Measurements from ENCODE around the gene PLCH2. TPM values are rescaled to one million over a fixed set of nuclear protein-coding genes. Genes with fewer than 3 reads are reported as not detected.

The PLCH2 gene
- total and polyA plus RNA-seq, 10 of the 15 experiments (the other 5 are each of a cell fraction or from before 2014, with no cell fraction given): 0.03 to 0.73 (median 0.24) TPM; not detected in 3

GRCh38 chr1:2510366-2511155, 34.5 kb downstream of the PLCH2 start (continued):
- TF ChIP-seq IRF3 (IDR thresholded peaks at IDR 0.05) (no peak), SMAD1 (IDR thresholded peaks at IDR 0.05; ENCODE audit: low read depth, partially characterized antibody) (no peak), EED (IDR thresholded peaks at IDR 0.05; ENCODE audit: low read depth) (no peak), ZNF274 (IDR thresholded peaks at IDR 0.05; ENCODE audit: insufficient read depth, insufficient read length) (no peak)

GRCh38 chr1:2512862-2513421, 36.9 kb downstream of the PLCH2 start:
- Histone ChIP-seq H3K27ac (ENCODE audit: control insufficient read depth, insufficient read depth) (no peak overlapping the region), H3K36me3 (ENCODE audit: control insufficient read depth in 2 of 2, insufficient read depth in 2 of 2, low read length in 1 of 2) (peaks cover 2 to 46% of the 10 kb centered on the region in 2 experiments), H3K9ac (ENCODE audit: control insufficient read depth, insufficient read depth, low read length) (no peak overlapping the region), H3K9me3 (replicated peaks; ENCODE audit: control insufficient read depth, insufficient read depth, low read length) (no peaks in the 10 kb centered on the region), H3K4me1 (ENCODE audit: control insufficient read depth, insufficient read depth, low read length) (no peaks in the 10 kb centered on the region), H3K4me3 (no peak overlapping the region), H4K20me1 (ENCODE audit: control insufficient read depth, insufficient read depth) (no peaks in the 10 kb centered on the region), H3K27me3 (replicated peaks in 1 of 2; ENCODE audit: control insufficient read depth in 2 of 2, insufficient read depth in 2 of 2, low read length in 1 of 2) (no peaks in the 10 kb centered on the region), H3K79me2 (ENCODE audit: control insufficient read depth, insufficient read depth, low read length) (no peaks in the 10 kb centered on the region), H3K4me2 (ENCODE audit: control insufficient read depth, insufficient read depth) (no peak overlapping the region), H2AFZ (ENCODE audit: control insufficient read depth, low read depth, low read length) (no peak overlapping the region)
- DNase-seq (ENCODE audit: low read depth, low spot score) (no peak), FAIRE-seq (no peak), ATAC-seq (no peak)
- in situ Hi-C loops (cut with MboI): no loop called here
- TF ChIP-seq POLR2A (IDR thresholded peaks at IDR 0.05; ENCODE audit: low read depth, low read length): 0 out of 2 replicates have a peak, but pooled peaks have one; percentile 20
- TF ChIP-seq REST (IDR thresholded peaks at IDR 0.05; ENCODE audit: low read depth, low read length): no peak
- TF ChIP-seq CHD2 (IDR thresholded peaks at IDR 0.05; ENCODE audit: borderline replicate concordance, low read depth, low read length): no peak
- intact Hi-C loops (cut with micrococcal nuclease; ENCODE audit: unreplicated experiment): no loop called here
- ChIA-PET POLR2A (no interaction called here), SMC1A (ENCODE audit: uncharacterized antibody, unreplicated experiment) (no interaction called here), RAD21 (ENCODE audit: unreplicated experiment) (no interaction called here), CTCF (no interaction called here)
- no TSS peak for BruUV-seq (replicated peaks)
- 89% methylated on average over 30 of the region's 31 CpGs for WGBS (ENCODE audit: insufficient coverage, insufficient replicate concordance, low lambda C conversion rate, missing lambda C conversion rate)

Data from GM12878 (cell line).